Muscle of arm (tissue), 12 donors: ENCODE data around the gene SMYD2. TPM values are rescaled to one million over a fixed set of nuclear protein-coding genes. Genes with fewer than 3 reads are reported as not detected.

Experiments
- DNase-seq: peaks from one replicate; pipeline ENCODE4 v3.0.0-alpha.2; 2013
- polyA plus RNA-seq, 12 donors: library from polyadenylated mRNA; unstranded; fragments of 120-200 nt; gene quantifications; one replicate each; pipeline ENCODE4 v1.2.1, GENCODE V29; 2013; ENCODE audit not compliant: insufficient read length in 12 of 12

Gene SMYD2
- polyA plus RNA-seq, 12 donors = 64.3 to 124 (median 84.2) TPM; not detected in 1

- DNase-seq = no peak
Measured at GRCh38 chr1:214383381-214384372, 102.7 kb downstream of the SMYD2 start.

- DNase-seq = no peak
Measured at GRCh38 chr1:214384373-214385079, 103.6 kb downstream of the SMYD2 start.

- DNase-seq = no peak
Measured at GRCh38 chr1:214385428-214385827, 104.5 kb downstream of the SMYD2 start.

- DNase-seq = no peak
Measured at GRCh38 chr1:214386333-214386732, 105.4 kb downstream of the SMYD2 start.
